WI38 (cell line): ENCODE measurements around the gene KCNJ5.

Source experiments
- H3K4me3 ChIP-seq: 2 replicates; pipeline ENCODE4 v1.5.1; 2011; ENCODE audit warnings: low read depth, mild to moderate bottlenecking, control low read depth, low read length
- TF ChIP-seq, protein P1 (sequence below): IDR thresholded peaks from 2 replicates; pipeline ENCODE4 v1.5.1; 2012; ENCODE audit warnings: low read depth, mild to moderate bottlenecking, control low read depth, low read length

KCNJ5 gene

DNA sequence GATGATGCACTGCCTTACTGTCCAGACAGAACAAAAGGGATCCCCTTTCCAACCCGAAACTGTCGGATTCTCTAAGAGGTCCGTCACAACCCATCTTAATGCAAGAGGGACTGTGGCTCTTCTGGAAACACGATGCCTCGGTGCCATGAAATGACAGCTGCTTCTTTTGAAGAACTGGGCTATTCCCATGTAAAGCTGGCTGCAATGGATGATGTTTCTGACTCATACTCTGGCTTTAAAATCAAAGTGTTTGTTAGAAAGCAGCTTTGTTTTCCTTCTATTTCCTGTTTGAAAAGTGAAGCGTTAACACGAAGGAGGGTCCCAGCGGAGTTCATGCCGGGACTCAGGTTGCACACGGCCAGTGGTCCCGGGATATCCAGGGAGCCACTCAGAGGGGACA lies 48.4 kb downstream of the KCNJ5 start:
- TF ChIP-seq, protein P1, sequence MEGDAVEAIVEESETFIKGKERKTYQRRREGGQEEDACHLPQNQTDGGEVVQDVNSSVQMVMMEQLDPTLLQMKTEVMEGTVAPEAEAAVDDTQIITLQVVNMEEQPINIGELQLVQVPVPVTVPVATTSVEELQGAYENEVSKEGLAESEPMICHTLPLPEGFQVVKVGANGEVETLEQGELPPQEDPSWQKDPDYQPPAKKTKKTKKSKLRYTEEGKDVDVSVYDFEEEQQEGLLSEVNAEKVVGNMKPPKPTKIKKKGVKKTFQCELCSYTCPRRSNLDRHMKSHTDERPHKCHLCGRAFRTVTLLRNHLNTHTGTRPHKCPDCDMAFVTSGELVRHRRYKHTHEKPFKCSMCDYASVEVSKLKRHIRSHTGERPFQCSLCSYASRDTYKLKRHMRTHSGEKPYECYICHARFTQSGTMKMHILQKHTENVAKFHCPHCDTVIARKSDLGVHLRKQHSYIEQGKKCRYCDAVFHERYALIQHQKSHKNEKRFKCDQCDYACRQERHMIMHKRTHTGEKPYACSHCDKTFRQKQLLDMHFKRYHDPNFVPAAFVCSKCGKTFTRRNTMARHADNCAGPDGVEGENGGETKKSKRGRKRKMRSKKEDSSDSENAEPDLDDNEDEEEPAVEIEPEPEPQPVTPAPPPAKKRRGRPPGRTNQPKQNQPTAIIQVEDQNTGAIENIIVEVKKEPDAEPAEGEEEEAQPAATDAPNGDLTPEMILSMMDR = no peak
- no peak overlapping the region for H3K4me3 ChIP-seq

DNA sequence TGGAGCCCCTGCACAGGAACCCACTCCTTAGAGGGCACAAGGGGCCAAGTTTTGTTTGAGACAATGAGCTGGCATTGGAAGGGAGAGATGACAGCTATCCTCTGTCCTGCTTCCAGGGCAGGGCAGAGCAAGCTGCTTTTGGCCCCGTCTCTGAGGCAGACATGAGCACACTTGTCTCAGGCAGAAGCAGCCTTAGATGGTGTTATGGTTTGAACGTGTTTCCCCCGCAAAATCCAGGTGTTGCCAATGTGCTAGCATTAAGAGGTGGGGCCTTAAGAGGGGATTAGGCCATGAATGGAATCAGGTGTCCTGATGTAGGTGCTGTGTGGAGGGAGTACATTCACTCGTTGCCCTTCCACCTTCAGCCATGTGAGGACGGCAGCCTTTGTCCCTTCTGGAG lies 49.0 kb downstream of the KCNJ5 start:
- no peak overlapping the region for H3K4me3 ChIP-seq
- TF ChIP-seq, protein P1 = no peak

DNA sequence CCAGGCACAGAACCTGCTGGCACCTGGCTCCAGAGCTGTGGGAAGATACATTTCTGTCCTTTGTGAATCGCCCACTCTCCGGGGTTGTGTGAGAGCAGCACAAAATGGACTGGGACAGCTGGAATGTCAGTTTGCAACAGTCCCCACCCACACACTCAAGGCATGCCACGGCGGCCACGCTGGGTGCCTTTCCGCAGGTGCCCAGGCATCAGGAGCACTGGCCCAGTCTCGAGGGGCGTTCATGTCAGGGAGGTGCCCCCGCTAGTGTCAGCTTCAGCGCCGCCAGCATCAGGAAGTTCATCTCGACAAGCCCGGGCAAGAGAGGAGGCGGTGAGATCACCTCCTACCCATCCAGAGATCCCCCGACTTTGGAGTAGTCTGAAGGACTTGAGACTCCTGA lies 49.4 kb downstream of the KCNJ5 start:
- no peak overlapping the region for H3K4me3 ChIP-seq
- TF ChIP-seq, protein P1 = no peak

DNA sequence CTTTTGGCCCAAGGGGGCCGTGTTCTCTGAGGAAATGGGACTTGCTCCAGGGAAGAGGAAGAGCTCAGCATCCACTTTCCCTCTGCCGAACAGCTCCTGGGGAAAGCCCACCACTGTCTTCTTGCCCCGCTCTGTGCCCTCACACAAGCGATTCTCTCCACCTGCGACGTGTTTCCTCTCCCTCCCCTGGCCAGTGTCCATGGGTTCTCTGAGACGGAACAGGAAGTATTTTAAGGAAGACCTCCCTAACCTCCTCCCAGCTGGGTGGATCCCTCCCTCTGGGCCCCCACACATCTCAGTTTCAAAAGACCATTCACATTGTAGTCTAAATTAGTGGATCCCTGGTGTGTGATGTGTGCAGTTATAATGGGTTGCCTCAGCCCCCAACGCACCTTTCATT lies 50.0 kb downstream of the KCNJ5 start:
- H3K4me3 ChIP-seq = no peak overlapping the region
- TF ChIP-seq, protein P1 = no peak

DNA sequence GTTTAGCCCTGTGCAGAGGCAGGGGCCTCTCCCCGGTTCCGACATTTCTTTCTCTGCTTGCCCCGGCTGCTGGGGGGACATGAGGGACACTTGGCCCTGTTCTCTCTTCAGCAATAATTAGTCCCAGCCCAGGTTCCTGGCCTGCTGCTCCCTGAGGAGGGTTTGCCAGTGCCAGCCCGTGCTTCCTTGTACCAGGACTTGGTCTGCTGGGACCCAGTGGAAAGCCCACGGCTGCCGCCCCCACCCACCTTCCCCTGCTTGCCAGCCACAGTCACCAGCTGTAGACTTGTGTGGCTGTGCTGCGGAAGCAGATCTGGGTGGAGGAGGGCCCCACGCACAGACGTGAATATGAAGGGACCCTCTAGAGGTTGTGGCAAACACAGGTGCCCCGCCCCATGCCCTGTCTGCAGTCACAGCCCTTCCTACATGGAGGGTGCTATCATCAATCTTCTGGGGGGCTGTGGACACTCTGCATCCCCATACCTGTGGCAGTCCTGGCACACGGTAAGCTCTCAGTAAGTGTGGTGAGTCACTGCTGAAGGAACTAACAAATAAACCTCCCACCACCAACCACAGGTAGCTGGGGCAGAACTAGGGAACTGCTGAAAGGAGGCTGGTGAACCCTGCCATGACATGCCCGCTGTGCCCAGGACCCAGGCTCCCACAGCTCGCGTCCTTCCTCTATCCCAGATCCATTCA lies 50.6 kb downstream of the KCNJ5 start:
- TF ChIP-seq, protein P1 = no peak
- H3K4me3 ChIP-seq = no peak overlapping the region

DNA sequence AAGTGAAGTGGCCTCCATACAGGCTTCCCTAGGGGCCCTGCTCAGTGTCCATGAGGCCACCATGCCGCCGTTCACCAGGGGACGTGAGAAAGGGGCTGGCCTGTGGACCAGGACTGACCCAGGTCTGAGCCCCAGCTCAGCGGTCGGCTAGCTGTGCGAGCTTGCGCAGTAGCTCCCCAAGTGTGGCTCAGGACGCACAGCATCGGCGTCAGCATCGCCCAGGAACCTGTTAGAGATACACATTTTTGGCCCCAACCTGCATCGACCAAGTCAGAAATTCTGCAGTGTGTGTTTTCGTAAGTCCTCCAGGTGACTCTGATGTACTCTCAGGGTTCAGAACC lies 51.1 kb downstream of the KCNJ5 start:
- no peak overlapping the region for H3K4me3 ChIP-seq
- TF ChIP-seq, protein P1 = no peak

DNA sequence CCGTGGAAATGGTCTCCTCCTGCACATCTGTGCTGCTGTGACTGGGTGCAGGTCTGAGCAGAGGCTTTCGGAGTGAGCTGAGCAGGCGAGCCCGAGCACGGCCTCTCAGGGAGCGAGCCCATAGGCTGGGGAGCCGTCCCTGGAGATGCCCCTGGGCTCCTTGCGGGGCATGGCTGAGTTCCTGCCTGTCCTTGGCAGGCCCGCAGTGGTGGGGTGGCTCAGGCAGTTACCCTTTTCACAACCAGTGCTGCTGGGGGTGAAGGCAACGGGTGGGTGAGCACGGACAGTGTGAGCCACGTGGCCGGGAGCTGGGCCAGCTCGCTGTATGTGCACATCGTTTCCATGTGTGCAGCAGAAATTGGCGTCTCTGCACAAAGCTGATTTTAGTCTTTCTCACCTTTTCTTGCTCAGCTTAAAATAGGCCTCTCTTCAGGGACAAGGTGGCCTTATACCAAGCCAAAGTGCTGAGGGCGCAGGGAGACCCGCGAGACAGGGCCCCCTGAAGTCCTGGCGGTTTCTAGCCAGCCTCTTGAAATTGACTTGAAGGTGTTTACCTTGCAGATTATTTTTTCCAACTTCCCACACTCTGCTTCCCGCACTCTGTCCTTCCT lies 51.8 kb downstream of the KCNJ5 start, which contains the start of gene TP53AIP1:
TSS of gene TP53AIP1 (minus strand) at position 55 of the 611 bp plus-strand sequence. CDS start 5,053 bp downstream, outside the sequence.
- TF ChIP-seq, protein P1 = no peak
- no peak within 1 kb of the TSS for H3K4me3 ChIP-seq
